HG03442 (cell line): Measurements from ENCODE around the gene AGBL1.

Experiments used
- ATAC-seq: cut with Tn5 transposase; IDR thresholded peaks from one replicate; pipeline ENCODE4 v1.9.1; 2021; ENCODE audit warnings: mild to moderate bottlenecking, moderate library complexity; ENCODE audit not compliant: unreplicated experiment

Gene AGBL1

DNA sequence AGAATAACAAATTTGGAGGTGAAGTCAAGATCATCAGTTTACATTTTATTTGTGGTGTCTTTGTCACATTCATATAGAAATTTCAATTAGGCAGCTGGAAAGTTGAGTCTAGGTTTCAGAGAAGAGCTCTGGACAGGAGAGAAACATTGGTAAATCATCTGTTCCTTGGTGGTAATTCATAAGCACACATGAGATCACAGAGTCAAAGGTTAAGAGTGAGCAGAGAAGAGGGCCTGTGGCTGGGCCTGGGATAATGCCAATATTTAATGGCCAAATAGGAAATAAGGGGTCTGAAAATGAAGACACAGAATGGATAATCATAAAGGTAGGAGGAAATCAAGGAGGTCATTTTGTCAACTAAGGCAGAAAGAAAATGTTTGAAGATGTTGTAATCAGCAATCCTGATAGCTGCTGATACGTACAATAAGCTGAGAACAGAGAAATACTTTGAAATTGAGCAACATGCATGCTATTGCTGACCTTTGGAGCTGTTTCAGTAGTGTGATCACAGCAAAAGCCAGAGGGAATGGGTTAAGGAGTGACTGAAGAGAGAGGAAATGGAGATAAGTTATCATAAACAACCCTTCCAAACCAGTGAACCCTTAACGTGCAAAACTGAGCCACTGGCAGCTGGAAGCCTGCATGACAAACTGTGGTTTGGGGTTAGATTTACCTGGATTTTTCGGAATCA is 692.8 kb downstream of the AGBL1 start:
- no peak for ATAC-seq

DNA sequence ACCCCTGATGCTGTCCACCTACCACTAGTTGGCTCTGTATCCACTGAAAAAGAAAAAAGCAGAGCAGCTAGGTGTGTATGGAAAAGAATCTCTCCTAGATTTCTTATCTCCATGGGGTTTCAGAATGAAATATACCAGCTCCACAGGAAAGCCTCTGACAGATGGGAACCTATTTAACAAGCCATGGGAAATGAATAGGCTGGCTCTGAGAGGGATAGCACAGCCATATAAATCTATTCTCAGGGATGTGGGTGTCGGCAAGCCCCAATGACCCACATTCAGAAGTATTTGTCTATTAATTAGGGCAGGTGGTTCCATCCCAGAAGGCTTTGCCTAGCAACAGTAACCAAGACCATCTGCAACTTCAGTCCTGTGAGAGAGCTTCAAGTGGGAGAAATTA is 694.1 kb downstream of the AGBL1 start:
- no peak for ATAC-seq

DNA sequence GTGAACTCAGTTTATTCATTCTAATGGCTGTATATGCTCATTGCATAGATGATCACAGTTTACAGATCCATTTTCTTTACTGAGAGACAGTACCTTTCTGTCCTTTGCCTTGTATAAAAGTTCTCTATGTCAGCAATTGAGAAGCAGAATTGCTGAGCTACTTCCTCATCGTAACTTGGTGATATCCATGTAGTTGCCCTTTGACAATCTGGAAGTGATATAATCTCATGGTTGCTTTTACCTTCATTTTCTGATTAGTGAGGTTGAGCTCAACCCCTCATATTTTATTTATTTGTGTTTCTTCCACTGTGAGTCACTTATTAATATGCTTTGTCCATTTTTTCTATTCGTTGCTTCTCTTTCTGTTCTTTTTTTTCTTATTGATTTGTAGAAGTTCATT is 696.5 kb downstream of the AGBL1 start:
- no peak for ATAC-seq

DNA sequence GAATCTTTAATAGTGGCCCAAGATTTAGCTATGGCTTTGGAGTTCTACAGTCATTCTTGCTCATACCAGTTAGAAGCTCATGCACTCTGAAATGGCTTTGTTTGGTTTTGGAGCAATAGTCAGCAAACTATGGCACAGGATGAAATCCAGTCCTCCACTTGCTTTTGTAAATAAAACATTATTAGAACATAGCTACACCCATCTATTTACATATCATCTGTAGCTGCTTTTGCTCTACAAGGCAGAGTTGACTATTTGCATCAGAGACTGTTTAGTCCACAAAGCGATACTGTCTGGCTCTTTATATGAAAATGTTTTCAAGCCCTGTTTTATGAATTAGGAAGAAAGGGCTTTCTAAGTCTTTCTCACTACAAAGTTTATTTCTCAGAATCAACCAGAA is 716.9 kb downstream of the AGBL1 start:
- ATAC-seq, result no peak

DNA sequence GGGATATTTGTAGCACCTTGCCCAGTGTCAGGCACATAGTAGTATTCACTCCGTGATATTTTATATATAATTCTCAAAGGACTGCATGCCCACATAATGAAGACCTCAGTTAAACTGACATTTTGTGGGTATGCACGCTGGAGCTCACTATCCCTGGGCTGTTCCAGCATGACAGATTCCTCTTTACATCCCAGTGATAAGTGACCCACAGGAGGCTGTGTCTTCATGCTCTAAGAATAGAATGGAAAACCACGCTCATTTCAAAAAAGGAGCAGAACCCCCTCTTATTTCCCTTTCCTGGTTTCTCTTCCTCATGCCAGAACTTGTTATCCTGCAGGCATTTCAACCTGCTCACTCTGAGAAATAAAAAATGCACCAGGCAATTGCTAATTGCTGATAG is 717.5 kb downstream of the AGBL1 start:
- ATAC-seq, result no peak

DNA sequence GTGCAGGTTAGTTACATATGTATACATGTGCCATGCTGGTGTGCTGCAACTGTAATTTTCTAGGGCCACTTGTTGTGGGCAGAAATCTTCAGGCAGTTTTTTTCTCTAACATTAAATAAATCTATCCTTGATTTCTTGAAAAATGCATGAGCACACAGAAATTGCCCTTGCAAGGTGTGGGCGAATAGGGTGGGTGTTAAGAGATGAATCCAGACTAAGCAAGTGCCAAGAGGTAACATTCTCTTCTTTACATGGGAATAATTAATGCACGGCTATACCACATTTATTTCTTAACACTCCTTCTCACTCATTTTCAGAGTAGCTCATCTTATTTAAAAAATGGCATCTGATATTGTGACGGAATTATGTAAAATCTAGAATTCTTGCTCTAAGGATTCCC is 719.6 kb downstream of the AGBL1 start:
- no peak for ATAC-seq

DNA sequence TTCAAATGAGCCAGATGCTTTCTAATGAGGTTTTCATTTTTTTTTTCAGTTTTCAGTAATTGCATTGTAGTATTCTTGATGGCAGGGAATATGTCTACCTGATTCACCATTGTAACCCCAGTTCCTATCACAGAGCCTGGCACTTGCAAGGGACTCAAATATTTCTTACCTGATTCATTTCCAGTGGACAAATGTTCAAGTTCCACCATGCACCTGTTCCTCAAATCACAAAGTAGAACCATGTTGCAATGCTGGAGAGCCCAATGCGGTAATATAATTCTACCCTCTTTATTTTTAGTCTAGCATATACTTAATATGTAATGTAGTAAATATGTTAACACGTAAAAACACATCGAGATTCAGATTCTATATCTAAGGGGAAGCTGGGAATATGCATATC is 722.6 kb downstream of the AGBL1 start:
- no peak for ATAC-seq

DNA sequence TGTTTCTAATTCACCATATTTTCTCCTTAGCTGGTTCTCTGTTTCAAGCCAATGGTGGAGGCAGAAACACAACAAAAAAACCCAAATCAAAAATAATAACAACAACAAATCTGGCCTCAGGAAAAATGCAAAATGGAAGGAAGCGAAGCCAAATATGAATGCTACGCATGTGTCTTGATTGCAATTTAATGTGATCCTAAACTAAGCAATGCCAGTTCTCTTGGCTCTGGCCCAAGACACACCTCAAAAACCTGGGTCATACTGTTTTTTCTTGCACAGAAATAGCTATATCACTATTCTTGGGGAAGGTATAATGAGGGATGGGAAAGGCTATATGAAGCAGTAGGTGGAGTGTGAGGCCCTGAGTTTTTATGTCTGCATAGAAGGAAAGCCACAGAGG is 724.7 kb downstream of the AGBL1 start:
- no peak for ATAC-seq

DNA sequence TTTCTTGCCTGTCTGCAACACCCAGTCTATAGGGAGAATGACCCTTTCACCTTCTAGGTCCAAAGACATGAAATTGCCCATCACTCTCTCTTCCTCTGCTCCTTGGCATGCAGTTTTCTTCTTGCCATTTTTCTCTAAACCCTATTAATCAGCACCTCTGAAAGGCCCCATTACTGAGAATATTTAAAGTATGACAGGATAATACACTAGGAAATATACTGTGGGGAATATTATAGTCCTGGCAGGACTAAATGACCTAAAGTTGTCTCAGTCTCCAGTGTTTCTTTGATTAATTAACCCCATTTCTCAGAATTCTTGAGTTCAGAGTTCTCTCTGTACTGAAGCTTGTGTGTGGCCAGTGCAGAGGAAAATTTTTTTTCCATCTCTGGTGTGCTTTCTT is 730.7 kb downstream of the AGBL1 start:
- no peak for ATAC-seq

DNA sequence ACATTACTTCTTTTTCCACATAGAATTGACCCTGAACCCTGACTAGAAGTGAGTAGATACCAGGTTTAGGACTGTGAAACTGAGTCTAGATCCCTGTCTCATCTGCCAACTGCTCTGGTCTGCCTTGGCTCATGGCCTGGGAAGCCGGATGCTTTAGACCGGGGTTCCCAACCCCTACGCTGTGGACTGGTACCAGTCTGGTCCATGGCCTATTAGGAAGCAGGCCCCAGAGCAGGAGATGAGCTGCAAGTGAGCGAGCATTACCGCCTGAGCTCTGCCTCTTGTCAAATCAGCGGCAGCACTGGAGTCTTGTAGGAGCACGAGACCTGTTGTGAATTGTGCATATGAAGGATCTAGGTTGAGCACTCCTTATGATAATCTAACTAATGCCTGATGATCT is 734.2 kb downstream of the AGBL1 start:
- no peak for ATAC-seq

DNA sequence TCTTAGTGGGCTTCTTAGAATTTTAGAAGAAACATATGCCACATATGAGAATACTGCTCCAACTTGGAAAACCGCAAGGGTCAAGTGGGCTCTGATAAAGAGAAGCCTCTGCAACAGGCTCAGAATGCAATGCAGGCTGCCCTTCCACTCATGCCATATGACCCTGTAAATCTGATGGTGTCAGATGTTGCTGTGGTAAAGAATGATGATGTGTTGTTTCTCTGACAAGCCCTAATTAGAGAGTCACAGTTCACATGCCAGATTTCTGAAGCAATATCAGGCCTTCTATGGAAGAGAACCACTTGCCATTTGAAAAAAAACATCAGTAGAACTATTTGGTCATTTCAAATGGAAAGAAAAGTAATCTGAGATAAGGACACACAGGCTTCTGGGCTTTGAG is 749.6 kb downstream of the AGBL1 start:
- ATAC-seq, result no peak

DNA sequence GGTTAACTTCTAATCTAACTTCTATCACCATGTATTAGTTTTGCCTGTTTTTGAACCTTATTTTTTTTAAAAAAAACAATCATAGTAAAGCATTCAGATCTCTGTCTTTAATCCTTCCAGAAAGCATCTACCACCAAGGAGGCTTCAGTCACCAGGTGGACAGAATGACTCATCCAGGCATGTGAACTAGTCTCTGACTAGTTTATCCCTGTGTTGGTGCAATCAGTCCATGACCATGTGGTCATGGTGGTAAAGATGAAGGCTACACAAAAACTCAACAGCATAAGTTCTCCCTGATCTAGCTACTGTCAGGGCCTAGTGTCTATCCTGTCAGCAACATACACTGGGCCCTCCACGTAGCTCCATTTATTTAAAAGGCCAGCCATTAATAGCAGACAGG is 750.6 kb downstream of the AGBL1 start:
- no peak for ATAC-seq

DNA sequence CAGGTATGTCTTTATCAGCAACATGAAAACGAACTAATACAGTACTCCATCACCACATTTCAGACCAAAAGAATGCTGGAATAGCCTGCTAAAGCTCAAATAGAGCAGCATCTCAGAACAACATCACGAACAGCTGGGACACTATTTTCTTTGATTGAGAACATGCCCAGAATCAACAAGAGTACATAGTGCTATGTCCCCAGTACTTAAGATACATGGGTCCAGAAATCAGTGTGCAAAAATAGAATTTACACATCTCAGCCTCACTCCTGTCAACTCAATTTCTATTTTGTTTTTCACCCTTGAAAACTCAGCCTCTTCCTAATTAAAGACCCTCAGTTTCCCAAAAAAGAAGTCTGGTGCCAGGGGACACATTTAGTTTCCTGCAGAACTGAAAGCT is 753.9 kb downstream of the AGBL1 start:
- no peak for ATAC-seq

DNA sequence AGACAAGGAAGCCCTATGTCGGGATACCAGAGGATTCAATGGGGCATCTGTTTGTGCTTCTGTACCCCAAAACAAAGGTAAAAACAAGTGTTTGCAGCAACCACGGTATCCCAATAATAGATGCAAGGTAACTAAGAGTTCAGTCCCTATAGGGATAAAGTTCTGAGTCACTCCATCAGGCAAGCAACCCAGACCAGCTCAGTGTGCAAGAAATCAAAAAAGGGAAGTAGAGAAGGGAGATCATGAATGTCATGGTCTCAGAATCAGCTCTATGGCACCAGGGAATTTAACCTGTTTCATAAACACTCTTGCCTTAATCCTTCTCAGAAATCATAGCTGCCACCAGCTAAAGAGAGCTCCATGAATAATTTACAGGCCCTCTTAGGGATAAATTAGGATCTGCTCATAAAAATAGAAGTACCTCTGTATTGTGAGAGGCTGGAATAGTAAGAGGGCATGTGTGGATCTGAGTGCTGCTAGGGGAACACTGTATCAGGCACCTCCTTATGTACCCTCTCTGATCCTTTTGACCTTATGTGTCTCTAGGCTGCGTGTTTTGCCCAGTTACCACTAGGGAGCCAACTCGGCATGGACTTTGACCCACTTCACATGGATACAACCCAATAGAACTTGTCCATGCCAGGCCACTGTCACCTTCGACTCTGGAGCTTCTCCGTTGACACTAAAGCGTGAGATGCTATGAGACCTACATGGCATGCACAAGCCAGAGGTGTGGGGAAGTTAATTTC is 754.6 kb downstream of the AGBL1 start:
- ATAC-seq, result no peak

DNA sequence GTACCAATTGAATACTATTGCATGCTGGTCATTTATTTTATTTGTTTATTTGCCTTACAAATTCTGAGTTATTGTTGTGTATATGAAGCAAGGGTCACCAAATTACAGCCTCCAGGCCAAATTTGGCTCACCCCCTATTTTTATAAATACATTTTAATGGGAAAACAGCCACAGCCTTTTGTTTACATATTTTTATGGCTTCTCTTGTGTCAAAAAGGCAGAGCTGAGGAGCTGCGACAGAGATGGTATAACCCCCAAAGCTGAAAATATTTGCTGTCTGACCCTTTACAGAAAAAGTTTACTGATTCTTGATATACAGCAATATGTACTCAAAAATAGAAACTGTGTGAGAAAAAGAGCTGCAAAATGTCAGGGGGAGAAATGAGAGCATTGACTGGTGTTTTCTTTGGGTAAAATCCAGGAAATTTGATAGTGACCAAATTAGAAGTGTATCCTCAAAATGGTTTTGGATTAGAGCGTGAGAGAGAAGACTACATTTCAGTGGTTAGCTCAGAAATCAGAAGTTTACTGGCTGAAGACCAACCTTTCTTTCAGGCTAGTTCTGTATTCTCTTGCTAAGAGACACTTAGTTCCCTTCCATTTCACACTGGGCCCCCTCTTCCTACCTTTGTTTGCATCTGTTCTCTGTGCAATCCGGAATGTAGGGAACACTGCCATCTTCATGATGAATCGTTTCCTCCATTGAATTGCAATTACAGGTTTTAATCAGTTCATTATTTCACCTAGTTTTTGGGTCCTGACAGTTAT is 757.8 kb downstream of the AGBL1 start:
- ATAC-seq, result no peak

DNA sequence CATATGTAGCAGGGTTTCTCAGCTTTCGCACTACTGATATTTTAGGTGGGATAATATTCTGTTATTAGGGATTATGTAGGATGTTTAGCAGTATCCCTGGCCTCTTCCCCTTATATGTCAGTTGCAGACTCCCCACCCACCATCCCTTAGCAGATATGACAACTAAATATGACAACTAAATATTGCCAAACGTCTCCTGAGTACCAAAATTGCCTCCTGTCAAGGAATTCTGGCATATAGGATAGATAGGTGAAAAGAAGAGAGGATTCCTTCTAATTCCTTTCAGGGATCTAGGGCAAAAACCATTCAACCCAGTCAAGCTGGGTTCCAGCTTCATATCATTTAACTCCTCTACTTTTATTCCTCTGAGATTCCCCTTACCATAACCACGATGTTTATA is 759.8 kb downstream of the AGBL1 start:
- no peak for ATAC-seq

DNA sequence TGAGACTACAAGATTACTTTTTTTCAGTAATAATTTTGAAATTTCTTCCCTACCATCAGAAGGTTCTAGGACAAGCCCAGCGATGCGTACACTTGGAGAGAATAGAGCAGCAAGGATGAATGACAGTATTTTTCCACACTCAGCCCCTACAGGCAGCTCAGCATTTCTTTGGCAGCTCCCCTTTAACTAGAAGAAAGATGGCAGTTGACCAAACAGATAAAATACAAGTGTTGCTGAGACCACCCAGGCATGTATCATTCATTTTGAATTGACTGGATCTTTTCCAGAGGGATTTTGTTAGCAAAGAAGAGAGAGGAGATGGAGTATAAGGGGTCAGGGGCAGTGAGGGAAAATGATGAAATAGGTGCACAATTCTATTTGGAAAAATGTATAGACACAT is 761.3 kb downstream of the AGBL1 start:
- no peak for ATAC-seq

DNA sequence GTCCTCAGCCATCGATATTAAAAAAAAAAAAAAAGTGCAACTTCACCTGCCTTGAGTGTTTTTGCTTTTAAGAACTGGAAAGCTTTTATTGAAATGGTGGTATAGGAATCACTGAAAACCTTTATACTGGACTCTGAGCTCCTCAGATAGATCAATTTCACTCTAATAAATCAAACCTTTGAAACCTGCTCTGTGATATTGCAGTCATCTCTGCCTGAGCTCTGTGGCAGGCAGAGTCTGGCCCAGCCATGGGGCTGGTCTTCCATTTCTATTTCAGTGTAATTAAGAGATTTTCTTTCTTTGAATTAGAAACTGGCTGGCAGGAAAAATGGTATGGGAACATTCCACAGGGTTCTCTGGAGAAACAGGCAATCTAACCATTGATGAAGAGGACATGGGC is 762.5 kb downstream of the AGBL1 start:
- ATAC-seq, result no peak

DNA sequence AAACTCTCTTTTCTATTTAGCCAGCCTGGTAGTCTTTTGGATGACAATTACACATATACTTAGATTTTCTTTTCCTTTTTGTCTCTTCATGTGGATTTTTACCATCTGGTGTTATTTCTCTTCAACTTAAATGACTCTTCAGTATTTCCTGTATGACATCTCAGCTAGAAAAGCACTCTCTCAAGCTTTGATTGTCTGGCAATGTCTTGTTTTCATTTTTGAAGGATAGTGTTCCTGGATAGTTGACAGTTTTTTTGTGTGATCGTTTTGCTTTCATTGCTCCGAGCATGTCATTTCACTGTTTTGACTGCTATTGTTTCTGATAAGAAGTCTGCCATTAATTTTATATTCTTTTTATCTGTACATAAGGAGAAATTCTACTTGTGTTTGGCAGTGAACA is 766.4 kb downstream of the AGBL1 start:
- ATAC-seq, result no peak

DNA sequence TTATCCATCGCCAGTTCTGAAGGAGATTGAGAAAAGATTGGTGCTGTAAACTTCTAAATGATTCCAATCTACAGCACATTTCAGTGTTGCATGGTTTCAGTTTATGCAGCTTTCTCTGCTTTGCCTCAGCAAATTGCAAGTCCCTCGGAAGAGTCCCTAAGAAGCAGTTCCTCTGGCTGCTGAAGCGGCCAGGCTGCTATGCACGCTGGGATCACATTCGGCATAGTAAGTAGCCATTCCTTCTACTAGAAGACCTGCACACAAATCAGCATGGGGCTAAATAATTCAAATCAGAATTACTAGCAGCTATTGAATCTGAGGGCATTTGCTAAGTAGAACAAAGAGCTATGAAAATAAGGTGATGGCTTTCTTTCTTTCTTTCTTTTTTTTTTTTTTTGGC is 769.5 kb downstream of the AGBL1 start:
- ATAC-seq, result no peak

DNA sequence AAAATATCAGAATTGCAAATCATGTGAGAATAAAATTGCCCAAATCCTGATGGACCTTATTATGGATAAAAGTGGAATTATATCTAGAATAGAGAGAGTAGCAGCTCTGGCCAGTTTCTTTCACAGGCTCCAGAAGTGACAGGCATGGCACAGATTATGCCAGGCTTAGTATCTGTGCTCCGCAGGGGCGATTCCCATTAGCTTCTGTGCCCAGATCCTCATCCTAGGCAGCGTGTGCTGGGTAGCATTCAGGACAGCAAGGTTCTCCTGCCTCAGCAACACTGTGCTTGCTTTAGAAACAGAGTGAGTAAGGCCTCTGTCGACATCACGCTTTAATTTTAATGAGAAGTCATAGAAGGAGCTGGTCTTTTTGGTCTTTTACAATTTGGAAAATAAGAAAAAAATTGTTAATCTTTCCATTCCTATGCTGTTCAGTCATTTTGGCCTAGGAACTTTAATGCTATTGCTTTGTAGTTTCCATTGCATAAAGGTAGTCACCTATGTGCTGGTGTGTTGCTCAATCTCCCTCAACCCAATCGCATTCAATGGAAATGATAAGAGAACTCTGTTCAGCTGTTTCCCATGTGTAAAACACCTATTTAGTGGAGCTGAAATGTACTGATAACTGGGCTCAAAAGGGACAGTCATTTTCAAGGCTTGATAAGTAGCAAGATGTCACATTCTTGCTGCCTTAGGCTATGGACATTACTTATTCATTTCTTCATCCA is 770.1 kb downstream of the AGBL1 start:
- ATAC-seq, result no peak
